SH-SY5Y (cell line): Measurements from ENCODE around the gene UBE2H.

Experiments used
- GATA2 ChIP-seq: IDR thresholded peaks from 2 replicates; pipeline ENCODE4 v1.6.1; 2011; ENCODE audit warnings: mild to moderate bottlenecking, low read depth, low read length
- GATA3 ChIP-seq: IDR thresholded peaks from 2 replicates; pipeline ENCODE4 v1.6.1; 2011; ENCODE audit warnings: low read depth, mild to moderate bottlenecking, low read length, moderate library complexity

DNA sequence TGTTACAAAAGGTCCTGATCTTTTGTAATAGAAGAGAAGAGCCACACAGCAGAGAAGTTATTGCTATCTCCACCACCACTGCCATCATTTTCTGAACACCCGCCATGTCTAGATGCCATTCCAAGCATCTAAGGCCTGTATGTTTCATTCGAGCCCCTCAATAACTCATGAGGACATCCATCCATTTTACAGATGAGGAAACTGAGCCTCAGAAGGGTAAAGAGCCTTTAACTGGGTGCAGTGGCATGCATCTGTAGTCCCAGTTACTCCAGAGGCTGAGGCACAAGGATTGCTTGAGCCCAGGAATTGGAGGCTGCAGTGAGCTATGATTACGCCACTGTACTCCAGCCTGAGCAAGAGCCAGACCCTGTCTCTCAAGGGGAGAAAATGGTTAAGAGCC lies 39.3 kb downstream of the UBE2H start:
- TF ChIP-seq GATA3 (no peak), GATA2 (no peak)
